Lower leg skin (tissue), 4 donors: ENCODE results near the gene PRDM2. TPM values are rescaled to one million over a fixed set of nuclear protein-coding genes. Genes with fewer than 3 reads are reported as not detected.

Experiments used
- DNase-seq, 2 donors: peaks; one replicate each; pipeline ENCODE4 v3.0.0-alpha.2; 2019; ENCODE audit warnings: low spot score in 2 of 2
- H3K4me3 ChIP-seq: fragments of 200-600 bp; sonication (generic); 2 replicates; pipeline ENCODE4 v1.5.1; 2017; ENCODE audit warnings: mild to moderate bottlenecking, low read depth; ENCODE audit not compliant: poor library complexity, severe bottlenecking
- POLR2A ChIP-seq, 2 donors: fragments of 450-650 bp; IDR thresholded peaks; one replicate each; pipeline ENCODE4 v1.6.1; 2016 to 2017; ENCODE audit warnings: antibody characterized with exemption in 2 of 2, mild to moderate bottlenecking in 1 of 2, moderate library complexity in 1 of 2
- WGBS, 2 donors: methylation state at CpG; one replicate each; pipeline ENCODE4 v1.1.5; 2018; 5-methylcytosine and 5-hydroxymethylcytosine counted together
- intact Hi-C: fragments of 100-400 bp; cut with DNase I; formaldehyde crosslinking; loops from one replicate; pipeline ENCODE4 v1.15.0; 2023; ENCODE audit warnings: low total_unique reads
- total RNA-seq, 4 donors: library from RNA; depleted of rRNA; stranded (reverse); fragments of >200 nt; gene quantifications; one replicate each; pipeline ENCODE4 v1.1.0, GENCODE V29; 2016
- TF ChIP-seq, protein P1 (sequence below), 3 donors: fragments of 450-650 bp; IDR thresholded peaks; one replicate each; pipeline ENCODE4 v1.5.1; 2016; ENCODE audit warnings: antibody characterized with exemption in 3 of 3, mild to moderate bottlenecking in 3 of 3, moderate library complexity in 2 of 3

PRDM2 gene
- total RNA-seq, 4 donors from 2014 or later = 34.7 to 69.9 (median 41.8) TPM

DNA sequence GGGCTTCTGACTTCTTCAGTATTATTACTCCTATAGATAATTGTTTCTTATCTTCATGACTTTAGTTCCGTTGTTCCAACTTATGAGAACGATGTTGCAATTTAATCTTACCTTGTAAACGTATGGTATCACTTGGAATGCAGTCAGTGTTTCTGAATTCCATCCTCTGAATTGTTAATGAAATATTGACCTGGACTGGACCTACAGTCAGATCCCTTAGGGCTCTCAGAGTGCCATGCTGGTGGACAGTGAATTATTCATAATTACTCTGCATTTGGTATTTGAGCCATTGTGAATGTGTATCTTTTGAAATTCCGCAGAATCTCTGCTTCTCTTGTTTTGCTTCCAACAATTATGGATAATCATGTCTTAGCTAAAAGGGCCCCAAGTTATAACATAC lies 72.3 kb downstream of the PRDM2 start:
- 89 to 91% methylated on average over 4 of the region's 4 CpGs for WGBS, 2 donors
- intact Hi-C loops = no loop called here
- no peak overlapping the region for H3K4me3 ChIP-seq
- DNase-seq = no peak
- no peak for TF ChIP-seq POLR2A (IDR thresholded peaks at IDR 0.05)
- TF ChIP-seq, protein P1, sequence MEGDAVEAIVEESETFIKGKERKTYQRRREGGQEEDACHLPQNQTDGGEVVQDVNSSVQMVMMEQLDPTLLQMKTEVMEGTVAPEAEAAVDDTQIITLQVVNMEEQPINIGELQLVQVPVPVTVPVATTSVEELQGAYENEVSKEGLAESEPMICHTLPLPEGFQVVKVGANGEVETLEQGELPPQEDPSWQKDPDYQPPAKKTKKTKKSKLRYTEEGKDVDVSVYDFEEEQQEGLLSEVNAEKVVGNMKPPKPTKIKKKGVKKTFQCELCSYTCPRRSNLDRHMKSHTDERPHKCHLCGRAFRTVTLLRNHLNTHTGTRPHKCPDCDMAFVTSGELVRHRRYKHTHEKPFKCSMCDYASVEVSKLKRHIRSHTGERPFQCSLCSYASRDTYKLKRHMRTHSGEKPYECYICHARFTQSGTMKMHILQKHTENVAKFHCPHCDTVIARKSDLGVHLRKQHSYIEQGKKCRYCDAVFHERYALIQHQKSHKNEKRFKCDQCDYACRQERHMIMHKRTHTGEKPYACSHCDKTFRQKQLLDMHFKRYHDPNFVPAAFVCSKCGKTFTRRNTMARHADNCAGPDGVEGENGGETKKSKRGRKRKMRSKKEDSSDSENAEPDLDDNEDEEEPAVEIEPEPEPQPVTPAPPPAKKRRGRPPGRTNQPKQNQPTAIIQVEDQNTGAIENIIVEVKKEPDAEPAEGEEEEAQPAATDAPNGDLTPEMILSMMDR (IDR thresholded peaks at IDR 0.05) = no peak

DNA sequence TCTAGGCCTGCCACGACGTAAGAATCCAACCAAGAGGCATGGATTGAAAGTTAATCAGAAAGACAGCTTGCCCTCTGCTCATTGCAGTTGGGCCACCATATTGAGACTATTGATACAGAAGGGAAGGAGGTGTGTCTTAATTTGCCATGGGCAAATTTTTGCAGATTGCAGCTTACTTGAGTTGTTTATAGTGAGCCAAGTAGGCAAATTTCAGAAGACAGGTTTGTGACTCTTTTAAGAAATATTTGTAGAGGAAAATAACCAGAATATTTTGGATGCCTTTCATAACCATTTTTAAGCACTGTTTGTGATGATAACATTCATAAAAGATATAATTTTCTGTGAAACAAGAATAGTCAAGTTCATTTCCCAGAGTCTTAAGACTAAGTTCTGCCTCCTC lies 74.1 kb downstream of the PRDM2 start:
- H3K4me3 ChIP-seq = no peak overlapping the region
- TF ChIP-seq POLR2A (IDR thresholded peaks at IDR 0.05) = no peak
- TF ChIP-seq, protein P1 (IDR thresholded peaks at IDR 0.05) = no peak
- no peak for DNase-seq
- intact Hi-C loops = no loop called here
- 90 to 96% methylated on average over 2 of the region's 2 CpGs for WGBS, 2 donors

DNA sequence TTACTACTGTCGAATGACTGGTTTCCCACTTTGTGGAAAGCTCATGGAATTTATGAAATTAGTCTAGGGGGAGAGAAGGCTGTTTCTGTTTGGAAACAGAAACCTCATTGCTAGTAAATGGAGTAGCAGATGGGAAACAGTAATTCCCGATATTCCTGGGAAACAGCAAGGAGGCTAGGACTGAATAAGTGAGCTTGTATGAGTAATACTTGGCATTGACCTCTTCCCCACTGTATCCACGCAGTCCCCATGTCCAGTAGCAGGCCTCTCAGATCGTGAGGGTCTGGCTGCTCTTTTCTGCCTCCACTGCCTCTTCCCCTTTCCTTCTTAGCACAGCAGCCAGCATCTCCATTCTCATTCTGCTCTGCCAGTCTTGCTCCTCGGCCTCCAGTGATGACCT lies 75.5 kb downstream of the PRDM2 start:
- no peak for DNase-seq
- TF ChIP-seq POLR2A (IDR thresholded peaks at IDR 0.05) = no peak
- TF ChIP-seq, protein P1 (IDR thresholded peaks at IDR 0.05) = no peak
- no peak overlapping the region for H3K4me3 ChIP-seq
- intact Hi-C loops = no loop called here
- 76 to 80% methylated on average over 5 of the region's 5 CpGs for WGBS, 2 donors

DNA sequence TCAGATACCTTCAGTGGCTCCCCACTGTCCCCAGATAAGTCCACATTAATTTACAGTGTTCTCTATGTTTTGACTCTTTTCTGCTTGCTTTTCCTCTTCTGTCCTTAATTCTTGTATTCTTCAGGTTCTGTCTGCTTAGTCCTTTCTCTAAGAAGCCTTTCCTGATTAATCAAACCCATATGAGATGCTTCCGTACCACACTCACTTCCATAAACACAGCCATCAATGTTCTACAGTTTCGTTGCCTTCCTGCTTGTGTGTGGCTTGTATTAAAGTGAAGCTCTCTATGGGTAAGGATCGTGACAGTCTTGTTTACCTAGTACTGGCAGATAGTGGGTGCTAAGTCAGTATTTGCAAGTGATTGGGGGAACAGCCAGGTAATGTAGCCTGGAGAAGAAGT lies 75.9 kb downstream of the PRDM2 start:
- DNase-seq = no peak
- intact Hi-C loops = no loop called here
- WGBS, 2 donors = 80 to 85% methylated on average over 3 of the region's 3 CpGs

DNA sequence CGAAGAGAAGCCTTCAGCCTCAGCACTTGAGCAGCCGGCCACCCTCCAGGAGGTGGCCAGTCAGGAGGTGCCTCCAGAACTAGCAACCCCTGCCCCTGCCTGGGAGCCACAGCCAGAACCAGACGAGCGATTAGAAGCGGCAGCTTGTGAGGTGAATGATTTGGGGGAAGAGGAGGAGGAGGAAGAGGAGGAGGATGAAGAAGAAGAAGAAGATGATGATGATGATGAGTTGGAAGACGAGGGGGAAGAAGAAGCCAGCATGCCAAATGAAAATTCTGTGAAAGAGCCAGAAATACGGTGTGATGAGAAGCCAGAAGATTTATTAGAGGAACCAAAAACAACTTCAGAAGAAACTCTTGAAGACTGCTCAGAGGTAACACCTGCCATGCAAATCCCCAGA lies 78.4 kb downstream of the PRDM2 start:
- no peak for DNase-seq
- no peak overlapping the region for H3K4me3 ChIP-seq
- 92 to 95% methylated on average over 7 of the region's 7 CpGs for WGBS, 2 donors
- intact Hi-C loops = no loop called here
- TF ChIP-seq POLR2A (IDR thresholded peaks at IDR 0.05) = no peak
- TF ChIP-seq, protein P1 (IDR thresholded peaks at IDR 0.05) = no peak

More for the DNA sequence above, 75.9 kb downstream of the PRDM2 start:
- TF ChIP-seq, protein P1 (IDR thresholded peaks at IDR 0.05) = no peak
- no peak for TF ChIP-seq POLR2A (IDR thresholded peaks at IDR 0.05)
- no peak overlapping the region for H3K4me3 ChIP-seq

DNA sequence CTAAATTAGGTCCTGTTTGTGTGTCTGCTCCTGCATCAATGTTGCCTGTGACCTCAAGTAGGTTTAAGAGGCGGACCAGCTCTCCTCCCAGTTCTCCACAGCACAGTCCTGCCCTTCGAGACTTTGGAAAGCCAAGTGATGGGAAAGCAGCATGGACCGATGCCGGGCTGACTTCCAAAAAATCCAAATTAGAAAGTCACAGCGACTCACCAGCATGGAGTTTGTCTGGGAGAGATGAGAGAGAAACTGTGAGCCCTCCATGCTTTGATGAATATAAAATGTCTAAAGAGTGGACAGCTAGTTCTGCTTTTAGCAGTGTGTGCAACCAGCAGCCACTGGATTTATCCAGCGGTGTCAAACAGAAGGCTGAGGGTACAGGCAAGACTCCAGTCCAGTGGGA lies 79.9 kb downstream of the PRDM2 start:
- no peak for DNase-seq
- WGBS, 2 donors = 77 to 86% methylated on average over 6 of the region's 6 CpGs
- intact Hi-C loops = no loop called here
- no peak for TF ChIP-seq POLR2A (IDR thresholded peaks at IDR 0.05)
- TF ChIP-seq, protein P1 (IDR thresholded peaks at IDR 0.05) = no peak
- no peak overlapping the region for H3K4me3 ChIP-seq
